Sciatic nerve (tissue), 1 donor: ENCODE measurements around the gene ZNF548. TPM values are rescaled to one million over a fixed set of nuclear protein-coding genes. Genes with fewer than 3 reads are reported as not detected.

Experiments used
- total RNA-seq: library from RNA; stranded (reverse); fragmentation: NEBNext Ultra II Directional; extraction: Animal tissue kit (Norgen Biotek cat#: 25700); gene quantifications from one replicate; pipeline ENCODE4 v1.2.1, GENCODE V29; 2021
- donor health status: DM: no; HTN: no; CAD: no.

ZNF548 gene
- total RNA-seq, 1 donor from 2014 or later = 29.3 TPM

Other genes with a start within 250 kb of the ZNF548 start
- gene ZIM3, start 244.7 kb upstream of the ZNF548 start, total RNA-seq = not detected
- not detected for gene DUXA, start 222.4 kb upstream of the ZNF548 start, total RNA-seq
- 43.5 TPM for gene ZNF264, start 198.4 kb upstream of the ZNF548 start, total RNA-seq
- gene AURKC, start 158.8 kb upstream of the ZNF548 start, total RNA-seq = 2.5 TPM
- gene ZNF805, start 149.2 kb upstream of the ZNF548 start, total RNA-seq = 21.2 TPM
- 80.5 TPM for gene ZNF460, start 109.4 kb upstream of the ZNF548 start, total RNA-seq
- gene ZNF543, start 69.4 kb upstream of the ZNF548 start, total RNA-seq = 7.0 TPM
- gene ZNF304, start 38.6 kb upstream of the ZNF548 start, total RNA-seq = 9.2 TPM
- 6.0 TPM for gene TRAPPC2B, start 26.3 kb upstream of the ZNF548 start, total RNA-seq
- 4.0 TPM for gene ZNF547, start 26.3 kb upstream of the ZNF548 start, total RNA-seq
- 20.1 TPM for gene ZNF17, start 21.3 kb downstream of the ZNF548 start, total RNA-seq
- 9.7 TPM for gene ZNF749, start 45.5 kb downstream of the ZNF548 start, total RNA-seq
- 1.6 TPM for gene VN1R1, start 67.3 kb downstream of the ZNF548 start, total RNA-seq
- gene ZNF772, start 87.7 kb downstream of the ZNF548 start, total RNA-seq = 12.5 TPM
- gene ZNF419, start 97.9 kb downstream of the ZNF548 start, total RNA-seq = 10.6 TPM
- gene ZNF773, start 110.1 kb downstream of the ZNF548 start, total RNA-seq = 10.7 TPM
- gene ZNF549, start 137.5 kb downstream of the ZNF548 start, total RNA-seq = 9.5 TPM
- gene ZNF550, start 170.0 kb downstream of the ZNF548 start, total RNA-seq = 11.3 TPM
- gene ZNF416, start 189.1 kb downstream of the ZNF548 start, total RNA-seq = 6.4 TPM
- gene ZIK1, start 194.3 kb downstream of the ZNF548 start, total RNA-seq = 4.9 TPM
- 3.2 TPM for gene ZNF530, start 210.0 kb downstream of the ZNF548 start, total RNA-seq
- 16.5 TPM for gene ZNF134, start 224.4 kb downstream of the ZNF548 start, total RNA-seq
- gene ZNF211, start 243.3 kb downstream of the ZNF548 start, total RNA-seq = 17.7 TPM